Measurements from ENCODE around the gene SEMA4D.

GRCh38 chr9:89377411-89377810, 120.5 kb downstream of the SEMA4D start:
- TF ChIP-seq CTCF (IDR thresholded peaks at IDR 0.05) (no peak), POLR2A (IDR thresholded peaks at IDR 0.05) (no peak)
